ENCODE results near the gene KIF1B.

- TF ChIP-seq CTCF (IDR thresholded peaks at IDR 0.05) (no peak), POLR2A (IDR thresholded peaks at IDR 0.05) (no peak)
Measured at GRCh38 chr1:10179406-10180091, 30.8 kb upstream of the KIF1B start.
